ENCODE data around the gene HSD17B12.
A peak's percentile ranks its signal among the peaks of the same experiment; 100 is the strongest.

GRCh38 chr11:43852057-43852636, 171.6 kb downstream of the HSD17B12 start:
- TF ChIP-seq, protein P1, sequence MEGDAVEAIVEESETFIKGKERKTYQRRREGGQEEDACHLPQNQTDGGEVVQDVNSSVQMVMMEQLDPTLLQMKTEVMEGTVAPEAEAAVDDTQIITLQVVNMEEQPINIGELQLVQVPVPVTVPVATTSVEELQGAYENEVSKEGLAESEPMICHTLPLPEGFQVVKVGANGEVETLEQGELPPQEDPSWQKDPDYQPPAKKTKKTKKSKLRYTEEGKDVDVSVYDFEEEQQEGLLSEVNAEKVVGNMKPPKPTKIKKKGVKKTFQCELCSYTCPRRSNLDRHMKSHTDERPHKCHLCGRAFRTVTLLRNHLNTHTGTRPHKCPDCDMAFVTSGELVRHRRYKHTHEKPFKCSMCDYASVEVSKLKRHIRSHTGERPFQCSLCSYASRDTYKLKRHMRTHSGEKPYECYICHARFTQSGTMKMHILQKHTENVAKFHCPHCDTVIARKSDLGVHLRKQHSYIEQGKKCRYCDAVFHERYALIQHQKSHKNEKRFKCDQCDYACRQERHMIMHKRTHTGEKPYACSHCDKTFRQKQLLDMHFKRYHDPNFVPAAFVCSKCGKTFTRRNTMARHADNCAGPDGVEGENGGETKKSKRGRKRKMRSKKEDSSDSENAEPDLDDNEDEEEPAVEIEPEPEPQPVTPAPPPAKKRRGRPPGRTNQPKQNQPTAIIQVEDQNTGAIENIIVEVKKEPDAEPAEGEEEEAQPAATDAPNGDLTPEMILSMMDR (IDR thresholded peaks at IDR 0.05): peak; percentile 85
- TF ChIP-seq ZFX (IDR thresholded peaks at IDR 0.05; ENCODE audit: borderline replicate concordance): no peak
